GM12878 (cell line): ENCODE results near the gene AMH. TPM values are rescaled to one million over a fixed set of nuclear protein-coding genes. Genes with fewer than 3 reads are reported as not detected.

Experiments used
- ATAC-seq: fragments of 200-7000 bp; cut with Tn5 transposase; 3 replicates; pipeline ENCODE4 v1.9.1; 2020; ENCODE audit warnings: mild to moderate bottlenecking, moderate library complexity
- BruUV-seq: library from RNA; stranded (reverse); fragments of 400-500 nt; replicated peaks from 2 replicates; lab custom pipeline; 2021; lab: Mats Ljungman, UMichigan
- CTCF ChIA-PET: fragments of 300-600 bp; sonication (Branson Sonifier 250); formaldehyde crosslinking; extraction: SDS; loops from one replicate; lab custom pipeline; 2021; ENCODE audit warnings: inconsistent platforms; lab: Yijun Ruan, JAX
- POLR2A ChIA-PET: fragments of 350-600 bp; formaldehyde crosslinking; extraction: SDS; loops from one replicate; lab custom pipeline; 2021; ENCODE audit warnings: inconsistent platforms; lab: Charles Lee
- RAD21 ChIA-PET: fragments of 300-600 bp; sonication (Branson Sonifier 250); formaldehyde crosslinking; loops from one replicate; lab custom pipeline; 2023; ENCODE audit warnings: antibody characterized with exemption; ENCODE audit not compliant: unreplicated experiment; lab: Charles Lee
- SMC1A ChIA-PET: fragments of 300-600 bp; sonication (Branson Sonifier 250); formaldehyde crosslinking; loops from one replicate; lab custom pipeline; 2023; ENCODE audit not compliant: unreplicated experiment, uncharacterized antibody; lab: Charles Lee
- DNase-seq: peaks from one replicate; pipeline ENCODE4 v3.0.0-alpha.2; 2011; ENCODE audit warnings: low read depth, low spot score
- FAIRE-seq: peaks from 3 replicates; lab custom pipeline; 2011; peaks lifted over from hg19 to GRCh38; lab: Jason Lieb, UNC
- H2AFZ ChIP-seq: 2 replicates; pipeline ENCODE4 v1.6.0; 2011; ENCODE audit warnings: low read depth, low read length, control low read depth; ENCODE audit not compliant: control insufficient read depth
- H3K27ac ChIP-seq: 2 replicates; pipeline ENCODE4 v1.5.1; 2011; ENCODE audit warnings: control low read depth; ENCODE audit not compliant: control insufficient read depth, insufficient read depth
- H3K27me3 ChIP-seq, 2 experiments: replicated peaks in 1 of 2; 2 replicates each; pipeline versions ENCODE4 v1.6.0 to v1.6.1; 2011; ENCODE audit warnings: low read length in 1 of 2; ENCODE audit not compliant: control insufficient read depth in 2 of 2, insufficient read depth in 2 of 2
- H3K36me3 ChIP-seq, 2 experiments: 2 replicates each; pipeline ENCODE4 v1.5.1; 2011; ENCODE audit warnings: low read length in 1 of 2; ENCODE audit not compliant: control insufficient read depth in 2 of 2, insufficient read depth in 2 of 2
- H3K4me1 ChIP-seq: 2 replicates; pipeline ENCODE4 v1.6.1; 2011; ENCODE audit warnings: mild to moderate bottlenecking, low read length, moderate library complexity, mixed read lengths; ENCODE audit not compliant: control insufficient read depth, insufficient read depth
- H3K4me2 ChIP-seq: 2 replicates; pipeline ENCODE4 v1.6.0; 2011; ENCODE audit warnings: control low read depth; ENCODE audit not compliant: control insufficient read depth, insufficient read depth
- H3K4me3 ChIP-seq: fragments of 200-600 bp; sonication (generic); 2 replicates; pipeline ENCODE4 v1.5.1; 2016
- H3K79me2 ChIP-seq: 2 replicates; pipeline ENCODE4 v1.6.0; 2011; ENCODE audit warnings: low read length; ENCODE audit not compliant: control insufficient read depth, insufficient read depth
- H3K9ac ChIP-seq: 2 replicates; pipeline ENCODE4 v1.8.0; 2011; ENCODE audit warnings: low read length, control low read depth, mixed read lengths; ENCODE audit not compliant: control insufficient read depth, insufficient read depth
- H3K9me3 ChIP-seq: replicated peaks from 3 replicates; pipeline ENCODE4 v1.5.1; 2011; ENCODE audit warnings: mild to moderate bottlenecking, low read length; ENCODE audit not compliant: control insufficient read depth, insufficient read depth
- H4K20me1 ChIP-seq: 2 replicates; pipeline ENCODE4 v1.6.0; 2011; ENCODE audit not compliant: control insufficient read depth, insufficient read depth
- BHLHE40 ChIP-seq, 2 experiments: fragments of 450-650 bp in 1 of 2; IDR thresholded peaks; 2 replicates each; pipeline ENCODE4 v1.6.1; 2011 to 2017; ENCODE audit warnings: low read depth in 2 of 2, borderline replicate concordance in 1 of 2, improper control_type of control experiment in 1 of 2, low read length in 1 of 2, mild to moderate bottlenecking in 1 of 2
- HDGF ChIP-seq: fragments of 450-650 bp; IDR thresholded peaks from 2 replicates; pipeline ENCODE4 v1.6.1; 2016; ENCODE audit warnings: antibody characterized with exemption
- MYB ChIP-seq: fragments of 150-350 bp; IDR thresholded peaks from 2 replicates; pipeline ENCODE4 v1.6.1; 2014; ENCODE audit warnings: mild to moderate bottlenecking, low read depth, low read length, borderline replicate concordance
- ZBTB33 ChIP-seq: fragments of 450-650 bp; IDR thresholded peaks from 2 replicates; pipeline ENCODE4 v1.6.1; 2017; ENCODE audit warnings: mild to moderate bottlenecking
- ZNF274 ChIP-seq: IDR thresholded peaks from one replicate; pipeline ENCODE4 v1.8.0; 2011; ENCODE audit not compliant: insufficient read length, insufficient read depth
- ZNF622 ChIP-seq: fragments of 450-650 bp; IDR thresholded peaks from 2 replicates; pipeline ENCODE4 v1.6.1; 2017; ENCODE audit warnings: mild to moderate bottlenecking, inconsistent platforms
- WGBS: methylation state at CpG from one replicate; pipeline ENCODE4 v1.1.6; 2016; ENCODE audit warnings: low lambda C conversion rate; ENCODE audit not compliant: insufficient replicate concordance, insufficient coverage; ENCODE audit errors: missing lambda C conversion rate; 5-methylcytosine and 5-hydroxymethylcytosine counted together
- in situ Hi-C: fragments of 300-500 bp; cut with MboI; formaldehyde crosslinking; loops from 9 replicates; pipeline ENCODE4 v1.14.3; 2018; ENCODE audit warnings: mixed read lengths
- intact Hi-C: fragments of 100-400 bp; cut with micrococcal nuclease; formaldehyde crosslinking; loops from one replicate; pipeline ENCODE4 v1.14.2; 2022; ENCODE audit not compliant: unreplicated experiment
- polyA plus RNA-seq, 11 experiments: library from polyadenylated mRNA; depleted of rRNA in 4 of 11; unstranded in 6 of 11; stranded (reverse) in 5 of 11; fragments of >200 nt; fragmentation: Nextera tagmentation in 4 of 11; fragmentation: Illumina TruSeq in 1 of 11; extraction: Ambion mirVana in 4 of 11; extraction: Trizol in 1 of 11; gene quantifications; 1 replicate in 1 of 11; 2 replicates in 10 of 11; pipeline versions ENCODE4 v1.2.1 to v1.2.3, GENCODE V29; 2011 to 2016; ENCODE audit warnings: inconsistent platforms in 2 of 11, missing spikeins in 2 of 11, low read depth in 1 of 11
- total RNA-seq, 4 experiments: library from RNA; depleted of rRNA in 3 of 4; stranded (reverse); fragments of >200 nt in 3 of 4; fragmentation: Illumina TruSeq in 1 of 4; extraction: Trizol in 1 of 4; gene quantifications; 2 replicates each; pipeline versions ENCODE4 v1.2.1 to v1.2.3, GENCODE V29; 2013 to 2021

AMH gene
- total and polyA plus RNA-seq, 10 of the 15 experiments (the other 5 are each of a cell fraction or from before 2014, with no cell fraction given): 0.17 to 3.5 (median 0.81) TPM; not detected in 4

- FAIRE-seq (no peak), ATAC-seq (no peak; the same call in 2 of the 3 replicates), DNase-seq (no peak)
- Histone ChIP-seq H3K9ac (no peak overlapping the region), H3K27ac (no peak overlapping the region), H3K4me1 (peaks cover 4% of the 10 kb centered on the region), H3K27me3 (peaks cover 14 to 19% of the 10 kb centered on the region in 2 experiments; a peak in 3 of 4 replicates), H3K79me2 (no peaks in the 10 kb centered on the region), H3K4me2 (peak overlapping the region; percentile 60), H2AFZ (no peak overlapping the region), H3K9me3 (no peaks in the 10 kb centered on the region; the same call in 2 of the 3 replicates), H3K4me3 (peak overlapping the region; percentile 32; the same call in 1 of the 2 replicates), H3K36me3 (peaks cover 0 to 7% of the 10 kb centered on the region in 2 experiments; a peak in 2 of 4 replicates), H4K20me1 (no peaks in the 10 kb centered on the region)
- in situ Hi-C loops: no loop called here
- POLR2A ChIA-PET: no interaction called here
- RAD21 ChIA-PET: no interaction called here
- intact Hi-C loops: no loop called here
- WGBS: under 1% methylated on average over 18 of the region's 18 CpGs
- CTCF ChIA-PET: interaction anchor here (0.5 to 1.3 kb wide), 4 partner anchors 14 to 140 kb away, joined by 3 to 5 read pairs (median 4); no protein-coding TSS in a partner anchor
- SMC1A ChIA-PET: no interaction called here
- no TSS peak for BruUV-seq
- TF ChIP-seq ZNF622 (no peak), ZBTB33 (no peak), ZNF274 (no peak), BHLHE40 (IDR thresholded peaks at IDR 0.05; ENCODE audit: borderline replicate concordance in 1 of 2, low read depth in 2 of 2, low read length in 1 of 2) (peak in 1 of 2 experiments; percentile 31; a peak in 1 of 4 replicates), MYB (no peak), HDGF (no peak)
- TF ChIP-seq, all 136 proteins: peak for 1
Measured at GRCh38 chr19:2252797-2253105, 3.6 kb downstream of the AMH start.
